Dedifferentiated amniotic fluid mesenchymal stem cell (primary cell): Measurements from ENCODE around the gene RGMB.
"Not testable (repeated sequence)": the region's sequence is repeated elsewhere in the genome, so short reads cannot be mapped to it uniquely, and the experiment has no call there.

ENCODE experiments used
- DNase-seq: peaks from one replicate; pipeline ENCODE4 v3.0.0-alpha.2; 2016; ENCODE audit errors: extremely low spot score

RGMB gene, protein sequence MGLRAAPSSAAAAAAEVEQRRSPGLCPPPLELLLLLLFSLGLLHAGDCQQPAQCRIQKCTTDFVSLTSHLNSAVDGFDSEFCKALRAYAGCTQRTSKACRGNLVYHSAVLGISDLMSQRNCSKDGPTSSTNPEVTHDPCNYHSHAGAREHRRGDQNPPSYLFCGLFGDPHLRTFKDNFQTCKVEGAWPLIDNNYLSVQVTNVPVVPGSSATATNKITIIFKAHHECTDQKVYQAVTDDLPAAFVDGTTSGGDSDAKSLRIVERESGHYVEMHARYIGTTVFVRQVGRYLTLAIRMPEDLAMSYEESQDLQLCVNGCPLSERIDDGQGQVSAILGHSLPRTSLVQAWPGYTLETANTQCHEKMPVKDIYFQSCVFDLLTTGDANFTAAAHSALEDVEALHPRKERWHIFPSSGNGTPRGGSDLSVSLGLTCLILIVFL

DNA sequence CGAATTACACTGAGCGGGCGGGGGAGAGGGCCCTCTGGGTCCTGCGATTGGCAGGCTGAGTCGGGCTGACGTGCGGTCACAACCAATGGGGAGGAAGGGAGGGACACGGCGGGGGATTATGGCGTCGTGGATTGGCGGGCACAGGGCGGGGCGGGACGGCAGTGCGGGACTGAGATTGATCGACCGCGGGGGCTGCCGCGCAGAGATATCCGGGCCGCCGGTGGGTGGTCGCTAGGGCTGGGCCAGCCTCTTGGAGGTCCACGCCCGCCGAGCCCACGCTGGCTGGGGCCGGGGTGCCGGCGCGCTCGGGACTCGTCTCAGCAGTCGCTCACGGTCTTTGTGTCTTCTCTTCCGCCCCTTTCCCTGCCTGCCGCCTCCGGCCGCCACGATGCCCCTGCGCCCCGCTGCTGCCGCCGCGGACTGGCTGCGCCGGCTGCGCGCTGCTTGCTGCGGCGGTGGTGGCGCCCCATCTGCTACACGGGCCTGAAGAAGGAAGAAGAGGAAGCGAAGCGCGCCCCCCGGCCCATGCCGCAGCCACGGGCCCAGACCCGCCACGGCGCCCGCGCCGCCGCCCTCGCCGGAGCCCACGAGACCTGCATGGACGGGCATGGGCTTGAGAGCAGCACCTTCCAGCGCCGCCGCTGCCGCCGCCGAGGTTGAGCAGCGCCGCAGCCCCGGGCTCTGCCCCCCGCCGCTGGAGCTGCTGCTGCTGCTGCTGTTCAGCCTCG lies at the start of gene RGMB:
Gene RGMB (plus strand): TSS at position 200 of the 728 bp plus-strand sequence. CDS start 408 bp downstream, at position 608.
- peak; percentile 99 for DNase-seq

DNA sequence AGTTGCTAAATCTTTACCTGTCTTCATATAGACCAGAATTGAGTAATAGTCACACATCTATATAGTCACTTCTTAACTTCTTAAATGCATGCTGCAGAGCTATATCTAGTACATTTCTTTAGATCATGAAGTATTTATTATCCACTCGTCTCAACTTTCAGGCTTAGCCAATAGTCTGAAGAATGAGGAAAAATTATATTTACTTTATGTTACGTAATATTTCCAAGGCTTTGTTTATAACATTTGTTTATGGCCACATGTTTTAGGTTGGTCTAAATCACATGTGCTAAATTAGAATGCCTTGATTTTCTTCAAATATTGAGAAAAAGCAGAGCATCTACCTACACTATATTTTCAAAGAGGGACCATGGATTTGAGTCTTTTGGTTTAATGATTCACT lies 47.2 kb upstream of the RGMB start:
- DNase-seq, result no peak

DNA sequence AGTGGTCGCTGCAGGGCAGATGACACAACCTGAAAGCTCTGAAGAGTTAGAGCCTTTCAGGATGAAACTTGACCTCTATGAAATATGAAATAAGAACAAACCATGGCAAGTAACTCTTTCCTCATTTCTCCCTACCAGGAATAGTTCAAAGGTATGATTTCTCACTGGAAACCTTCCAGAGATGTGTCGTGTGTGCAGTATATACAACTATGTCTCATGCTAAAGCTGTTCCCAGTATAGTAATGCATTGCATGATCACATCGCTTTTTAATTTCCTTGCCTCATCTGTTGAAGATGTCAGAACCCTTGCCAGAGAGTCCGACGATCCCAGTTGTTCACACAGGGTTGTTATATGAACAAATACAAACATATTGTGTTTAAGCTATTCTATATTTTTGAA lies 45.8 kb upstream of the RGMB start:
- no peak for DNase-seq

DNA sequence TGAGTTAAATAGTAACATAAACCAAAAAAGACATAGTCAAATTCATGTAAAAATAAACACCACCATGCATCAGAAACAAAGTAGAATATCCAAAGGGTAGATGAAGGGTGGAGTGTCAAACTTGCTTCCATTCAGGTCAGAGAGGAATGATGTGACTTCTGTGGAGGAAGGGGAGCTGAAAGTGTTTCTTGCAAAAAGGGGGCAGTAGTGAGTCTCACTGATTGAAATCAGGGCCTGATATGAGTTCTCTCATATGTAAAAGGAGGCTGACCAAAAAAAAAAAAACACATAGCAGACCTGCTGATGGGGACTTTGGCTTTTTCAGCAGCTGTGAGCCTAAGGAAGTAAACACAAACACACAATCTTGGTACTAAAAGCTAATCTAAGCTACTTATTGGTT lies 38.8 kb upstream of the RGMB start:
- no peak for DNase-seq

DNA sequence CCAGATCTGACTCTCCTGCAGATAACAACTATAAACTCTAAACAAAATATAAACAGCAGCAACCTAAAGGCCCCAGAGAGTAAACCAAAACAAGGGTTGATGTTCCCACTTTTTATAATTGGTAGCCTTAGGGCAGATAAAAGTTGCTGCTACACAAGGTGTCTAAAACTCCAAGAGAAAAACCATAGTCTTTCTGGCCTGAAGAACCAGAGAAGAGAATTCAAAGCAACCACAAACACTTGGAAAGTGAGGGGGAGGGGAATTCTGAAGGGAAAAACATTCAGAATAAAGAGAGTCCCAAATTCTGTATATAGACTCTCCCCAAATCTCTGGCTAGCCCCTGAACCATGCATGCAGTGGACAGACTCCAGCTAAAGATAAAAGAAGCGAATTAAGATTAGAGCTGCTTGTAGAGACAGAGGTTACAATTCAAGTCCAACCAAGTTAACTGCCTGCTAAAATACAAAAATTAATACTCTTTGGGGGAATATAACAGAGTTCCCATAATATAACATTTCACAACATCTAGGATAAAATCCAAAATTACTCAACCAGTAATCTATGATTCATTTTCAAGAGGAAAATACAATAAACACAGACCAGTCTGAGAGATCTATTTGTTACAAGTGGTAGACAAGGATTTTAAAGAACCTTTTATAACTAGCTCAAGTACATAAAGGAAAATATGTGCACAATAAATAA lies 37.5 kb upstream of the RGMB start:
- DNase-seq, result peak; percentile 40

DNA sequence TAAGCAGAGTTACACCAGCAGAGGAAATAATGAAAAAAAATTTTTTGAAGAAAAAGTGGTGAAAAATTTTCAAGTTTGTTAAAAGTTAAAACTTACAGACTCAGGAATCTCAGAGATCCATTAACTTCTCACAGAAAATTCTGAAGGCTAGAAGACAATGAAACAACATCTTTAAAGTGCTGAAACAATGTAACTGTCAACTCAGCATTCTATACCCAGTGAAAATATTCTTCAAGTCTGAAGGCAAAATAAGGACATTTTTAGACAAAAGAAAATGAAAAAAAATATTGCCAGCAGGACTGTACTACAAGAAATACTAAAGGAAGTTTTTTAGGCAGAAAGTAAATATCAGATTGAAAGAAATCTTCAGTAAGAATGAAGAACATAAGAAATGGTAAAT lies 36.7 kb upstream of the RGMB start:
- no peak for DNase-seq

DNA sequence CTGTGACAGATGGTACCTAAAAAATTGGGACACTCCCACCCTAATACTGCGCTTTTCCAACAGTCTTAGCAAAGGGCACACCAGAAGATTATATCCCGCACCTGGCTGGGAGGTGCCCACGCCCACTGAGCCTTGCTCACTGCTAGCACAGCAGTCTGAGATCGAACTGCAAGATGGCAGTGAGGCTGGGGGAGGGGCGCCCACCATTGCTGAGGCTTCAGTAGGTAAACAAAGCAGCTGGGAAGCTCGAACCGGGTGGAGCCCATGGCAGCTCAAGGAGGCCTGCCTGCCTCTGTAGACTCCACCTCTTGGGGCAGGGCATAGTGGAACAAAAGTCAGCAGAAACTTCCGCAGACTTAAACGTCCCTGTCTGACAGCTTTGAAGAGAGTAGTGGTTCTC lies 36.0 kb upstream of the RGMB start:
- not testable (repeated sequence) for DNase-seq

DNA sequence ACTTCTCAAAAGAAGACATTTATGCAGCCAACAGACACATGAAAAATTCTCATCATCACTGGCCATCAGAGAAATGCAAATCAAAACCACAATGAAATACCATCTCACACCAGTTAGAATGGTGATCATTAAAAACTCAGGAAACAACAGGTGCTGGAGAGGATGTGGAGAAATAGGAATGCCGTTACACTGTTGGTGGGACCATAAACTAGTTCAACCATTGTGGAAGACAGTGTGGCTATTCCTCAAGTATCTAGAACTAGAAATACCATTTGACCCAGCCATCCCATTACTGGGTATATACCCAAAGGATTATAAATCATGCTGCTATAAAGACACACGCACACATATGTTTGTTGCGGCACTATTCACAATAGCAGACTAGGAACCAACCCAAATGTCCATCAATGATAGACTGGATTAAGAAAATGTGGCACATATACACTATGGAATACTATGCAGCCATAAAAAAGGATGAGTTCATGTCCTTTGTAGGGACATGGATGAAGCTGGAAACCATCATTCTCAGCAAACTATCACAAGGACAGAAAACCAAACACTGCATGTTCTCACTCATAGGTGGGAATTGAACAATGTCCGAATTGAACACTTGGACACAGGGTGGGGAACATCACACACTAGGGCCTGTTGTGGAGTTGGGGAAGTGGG lies 34.8 kb upstream of the RGMB start:
- DNase-seq, result not testable (repeated sequence)

DNA sequence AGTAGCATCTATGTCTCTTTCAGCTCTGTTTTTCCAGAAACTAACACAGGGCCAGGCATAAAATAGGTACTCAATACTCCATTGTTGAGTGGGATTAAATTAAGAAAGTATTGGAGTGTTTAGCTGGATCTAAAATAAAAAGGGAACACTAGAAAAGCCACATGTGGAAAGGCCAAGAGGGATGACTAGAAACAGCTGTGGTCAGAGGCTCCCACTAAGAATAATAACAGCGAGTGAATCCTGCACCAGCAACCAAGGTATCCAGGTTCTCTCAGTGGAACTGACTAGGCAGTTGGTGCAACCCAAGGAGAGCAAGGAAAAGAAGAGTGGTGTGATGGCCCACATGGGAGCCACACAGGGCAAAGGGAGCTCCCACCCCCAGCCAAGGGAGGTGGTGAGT lies 31.5 kb upstream of the RGMB start:
- DNase-seq, result no peak

DNA sequence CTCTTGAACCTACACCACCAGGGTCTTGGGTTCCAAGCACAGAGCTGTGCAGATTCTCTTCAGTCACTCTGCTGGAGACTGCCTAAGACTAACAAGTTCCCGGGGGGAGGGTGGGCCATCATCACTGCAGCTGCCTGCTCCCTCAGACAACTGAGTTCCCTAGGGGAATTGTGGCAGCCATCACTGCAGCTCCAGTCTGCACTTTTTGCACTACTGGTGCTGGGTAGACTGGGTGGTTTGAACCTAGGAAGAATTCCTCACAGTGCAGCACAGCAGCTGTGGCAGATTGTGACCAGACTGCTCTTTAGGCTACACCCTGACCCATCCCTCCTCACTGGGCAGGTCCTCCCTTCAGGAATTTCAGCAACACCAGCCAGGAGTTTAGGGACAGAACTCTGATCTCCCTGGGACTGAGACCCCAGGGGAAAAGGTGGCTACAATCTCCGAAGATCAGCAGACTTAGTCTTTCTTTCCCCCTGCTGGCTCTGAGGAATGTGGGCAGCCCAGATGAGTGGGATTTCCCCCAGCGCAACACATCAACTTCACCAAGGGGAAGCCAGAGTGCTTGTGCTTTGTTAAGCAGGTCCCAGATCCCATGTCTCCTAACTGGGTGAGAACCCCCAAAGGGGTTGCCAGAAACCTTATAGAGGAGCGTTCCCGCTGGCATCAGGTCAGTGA lies 30.9 kb upstream of the RGMB start:
- no peak for DNase-seq

DNA sequence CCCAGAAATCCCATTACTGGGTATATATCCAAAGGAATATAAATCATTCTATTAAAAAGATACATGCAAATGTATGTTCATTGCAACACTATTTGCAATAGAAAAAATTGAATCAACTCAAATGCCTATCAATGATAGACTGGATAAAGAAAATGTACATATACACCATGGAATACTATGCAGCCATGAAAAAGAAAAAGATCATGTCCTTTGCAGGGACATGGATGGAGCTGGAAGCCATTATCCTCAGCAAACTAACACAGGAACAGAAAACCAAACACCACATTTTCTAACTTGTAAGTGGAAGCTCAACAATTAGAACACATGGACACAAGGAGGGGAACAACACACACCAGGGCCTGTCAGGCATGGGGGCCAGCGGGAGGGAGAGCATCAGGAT lies 25.2 kb upstream of the RGMB start:
- DNase-seq, result not testable (repeated sequence)

DNA sequence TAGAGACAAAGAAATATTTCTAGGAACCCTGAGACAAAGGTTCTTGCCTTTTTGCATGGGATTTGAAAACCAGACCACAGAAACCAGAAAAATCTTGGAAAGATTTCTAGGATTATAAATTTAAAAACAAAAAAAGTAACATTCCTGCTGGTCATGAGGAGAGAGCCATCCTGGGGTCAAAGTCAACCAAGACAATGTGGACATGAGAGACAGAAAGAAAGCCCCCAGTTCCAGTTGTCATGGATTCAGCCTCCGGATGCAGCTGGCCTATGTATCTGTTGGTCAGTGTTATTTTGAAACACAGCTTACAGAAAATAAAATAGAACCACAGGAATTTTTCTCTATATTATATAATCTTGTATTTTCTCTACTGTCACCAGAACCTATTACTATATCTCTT lies 24.4 kb upstream of the RGMB start:
- DNase-seq, result no peak

DNA sequence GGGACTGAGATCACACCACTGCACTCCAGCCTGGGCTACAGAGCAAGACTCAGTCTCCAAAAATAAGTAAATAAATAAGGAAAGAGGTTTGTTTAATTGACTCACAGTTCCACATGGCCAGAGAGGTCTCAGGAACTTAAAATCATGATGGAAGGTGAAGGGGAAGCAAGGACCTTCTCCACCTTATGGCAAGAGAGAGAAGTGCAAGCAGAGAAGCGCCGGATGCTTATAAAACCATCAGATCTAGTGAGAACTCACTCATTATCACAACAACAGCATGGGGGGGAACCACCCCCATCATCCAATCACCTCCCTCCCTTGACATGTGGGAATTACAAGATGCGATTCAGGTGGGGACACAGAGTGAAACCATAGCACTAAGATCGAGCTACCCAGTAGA lies 22.8 kb upstream of the RGMB start:
- DNase-seq, result no peak

DNA sequence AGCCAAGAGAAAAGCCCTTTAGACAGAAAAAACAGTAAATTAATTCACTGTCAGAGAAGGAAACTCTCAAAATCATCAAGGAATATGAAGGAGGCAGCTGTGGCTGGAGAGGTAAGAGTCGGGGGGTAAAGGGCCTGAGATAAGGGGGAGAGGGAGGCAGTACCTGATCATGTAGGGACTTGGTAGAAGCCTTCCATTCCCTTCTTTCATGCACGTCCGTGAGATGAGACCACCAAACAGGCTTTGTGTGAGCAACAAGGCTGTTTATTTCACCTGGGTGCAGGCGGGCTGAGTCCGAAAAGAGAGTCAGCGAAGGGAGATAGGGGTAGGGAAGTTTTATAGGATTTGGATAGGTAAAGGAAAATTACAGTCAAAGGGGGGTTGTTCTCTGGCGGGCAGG lies 21.1 kb upstream of the RGMB start:
- not testable (repeated sequence) for DNase-seq

DNA sequence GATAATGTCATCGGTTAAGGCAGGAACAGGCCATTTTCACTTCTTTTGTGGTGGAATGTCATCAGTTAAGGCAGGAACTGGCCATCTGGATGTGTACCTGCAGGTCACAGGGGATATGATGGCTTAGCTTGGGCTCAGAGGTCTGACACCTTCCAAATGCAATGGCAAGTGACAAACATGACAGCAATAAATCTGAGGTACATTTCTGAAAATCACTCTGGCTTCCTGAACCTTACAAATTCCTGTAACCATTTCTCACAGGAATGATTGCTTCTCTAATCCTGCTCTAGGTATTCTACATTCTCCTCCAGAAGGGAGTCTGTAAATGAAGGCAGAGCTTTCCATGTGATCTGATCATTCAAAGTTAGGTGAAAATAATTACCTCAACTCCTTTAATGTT lies 20.7 kb upstream of the RGMB start:
- not testable (repeated sequence) for DNase-seq

DNA sequence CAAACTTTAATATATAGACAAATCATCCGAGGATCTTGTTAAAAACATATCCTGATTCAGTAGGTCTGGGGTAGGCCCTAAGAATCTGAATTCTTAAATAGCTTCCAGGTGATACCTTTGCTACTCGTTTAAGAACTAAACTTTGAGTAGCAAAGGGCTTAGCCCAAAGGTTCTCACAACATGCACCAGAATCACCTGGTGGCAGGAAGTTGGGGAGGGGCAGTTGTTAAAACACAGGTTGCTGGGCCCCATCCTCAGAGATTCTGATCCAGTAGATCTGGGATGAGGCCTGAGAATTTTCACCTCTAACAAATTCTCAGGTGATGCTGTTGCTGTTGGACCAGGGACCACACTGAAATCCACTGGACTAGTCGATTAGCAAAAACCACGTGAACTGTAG lies 20.0 kb upstream of the RGMB start:
- no peak for DNase-seq

DNA sequence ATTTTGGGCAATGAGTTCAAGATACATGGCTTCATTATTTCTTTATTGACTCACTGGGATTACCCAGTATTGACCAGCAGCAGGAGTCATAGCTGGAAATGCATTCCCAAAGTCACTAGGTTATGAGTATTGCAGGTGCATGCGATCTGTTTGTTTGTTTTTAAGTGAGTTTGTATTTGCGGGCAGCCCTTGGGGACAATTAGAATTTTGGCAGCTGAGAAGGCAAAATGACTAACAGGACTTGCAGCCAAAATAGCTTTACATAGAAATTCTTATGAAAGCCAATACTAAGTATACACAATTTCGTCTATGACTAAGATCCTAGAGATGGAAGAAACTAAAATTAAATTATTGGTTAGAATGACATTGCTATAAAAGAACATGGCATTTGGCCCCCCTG lies 18.1 kb upstream of the RGMB start:
- DNase-seq, result peak; percentile 89

DNA sequence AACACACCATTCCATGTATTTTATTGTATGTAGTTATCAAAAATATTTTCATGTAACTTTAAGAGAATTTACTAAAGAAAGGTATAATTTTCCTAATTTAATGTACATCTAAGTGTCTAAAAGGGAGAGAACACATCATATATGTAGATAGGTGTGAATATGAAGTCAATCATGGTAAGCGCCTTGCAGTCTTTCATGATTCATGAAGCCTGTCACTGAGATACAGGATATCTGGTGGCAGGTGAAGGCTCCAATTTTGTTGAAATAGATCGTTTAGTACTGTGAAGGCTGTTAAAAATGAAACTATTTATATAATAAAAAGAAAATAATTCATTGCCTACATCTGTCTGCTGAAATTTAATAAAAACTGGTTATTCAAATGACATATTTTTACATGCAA lies 15.5 kb upstream of the RGMB start:
- no peak for DNase-seq

DNA sequence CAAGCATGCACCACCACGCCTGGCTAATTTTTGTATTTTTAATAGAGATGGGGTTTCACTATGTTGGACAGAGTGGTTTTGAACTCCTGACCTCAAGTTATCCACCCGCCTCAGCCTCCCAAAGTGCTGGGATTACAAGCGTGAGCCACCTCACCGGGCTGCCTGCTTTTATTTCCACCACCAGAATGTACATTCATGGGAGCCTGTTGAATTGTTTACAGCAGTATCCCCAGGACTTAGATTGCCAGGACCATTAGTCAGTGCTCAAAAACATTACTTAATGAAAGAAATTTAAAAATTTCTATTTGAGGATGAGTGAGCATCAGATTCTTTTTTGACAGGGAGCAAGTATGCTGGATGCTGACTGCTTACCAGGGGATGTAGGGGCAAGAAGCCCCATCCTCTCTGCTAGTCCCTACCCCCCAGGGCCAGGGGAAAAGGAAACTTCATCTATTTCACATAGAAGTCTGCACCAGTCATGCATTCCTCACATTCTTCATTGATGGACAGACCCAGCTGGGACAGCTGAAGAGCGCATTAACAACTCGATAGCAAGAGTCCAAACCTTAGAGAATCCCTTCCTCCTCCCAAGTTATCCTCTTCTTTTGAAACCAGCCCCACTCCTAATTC lies 10.3 kb upstream of the RGMB start:
- no peak for DNase-seq

DNA sequence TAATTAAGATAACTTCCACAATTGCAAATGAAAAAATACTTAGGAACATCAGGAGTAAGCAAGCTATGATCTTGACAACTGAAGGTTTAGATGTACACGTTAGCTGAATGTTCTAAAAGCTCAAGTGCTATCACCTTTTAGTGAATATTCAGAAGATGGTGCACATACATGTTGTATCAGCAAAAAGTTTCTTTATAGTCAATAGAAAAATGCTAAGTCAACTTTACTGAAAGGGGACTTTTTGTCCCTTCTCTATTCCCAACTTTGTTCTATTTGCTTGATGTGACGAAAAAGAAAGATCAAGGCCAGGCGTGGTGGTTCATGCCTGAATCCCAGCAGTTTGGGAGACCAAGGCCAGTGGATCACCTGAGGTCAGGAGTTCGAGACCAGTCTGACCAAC lies 7.6 kb upstream of the RGMB start:
- no peak for DNase-seq

DNA sequence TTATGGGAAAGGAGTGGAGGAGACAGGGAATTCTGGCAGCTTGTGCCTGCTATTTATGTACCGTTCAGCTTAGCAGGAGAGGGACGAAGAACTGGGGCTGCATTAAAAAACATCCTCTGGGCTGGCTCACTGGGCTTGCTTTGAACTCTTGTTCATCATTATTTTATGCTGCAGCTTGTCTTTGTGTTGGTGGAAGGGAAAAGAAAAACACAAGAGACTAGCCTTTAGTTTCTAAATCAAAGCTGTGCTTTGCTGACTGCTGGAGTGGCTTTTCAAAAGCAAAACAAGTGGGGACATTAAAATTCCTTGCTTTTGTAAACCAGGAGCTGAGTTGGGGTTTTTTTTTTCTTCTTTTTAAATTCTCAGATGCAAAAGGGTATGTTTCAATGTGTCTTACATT lies 5.9 kb upstream of the RGMB start:
- no peak for DNase-seq
